ENCODE measurements around the gene RSAD2. TPM values are rescaled to one million over a fixed set of nuclear protein-coding genes. Genes with fewer than 3 reads are reported as not detected.

Gene RSAD2
- total RNA-seq, 1 donor: 0.63 TPM

GRCh38 chr2:6881516-6881915, 3.9 kb downstream of the RSAD2 start:
- DNase-seq (ENCODE audit: low read depth): no peak
- TF ChIP-seq CTCF (IDR thresholded peaks at IDR 0.05; ENCODE audit: insufficient read depth, low read length): no peak
- no peak overlapping the region for H3K4me3 ChIP-seq (ENCODE audit: low read depth, low read length)

- TF ChIP-seq CTCF (IDR thresholded peaks at IDR 0.05; ENCODE audit: insufficient read depth, low read length): no peak
- no peak overlapping the region for H3K4me3 ChIP-seq (ENCODE audit: low read depth, low read length)
- no peak for DNase-seq (ENCODE audit: low read depth)
These were observed 6.0 kb downstream of the RSAD2 start for GRCh38 chr2:6883448-6884122.

- DNase-seq (ENCODE audit: low read depth): no peak
- H3K4me3 ChIP-seq (ENCODE audit: low read depth, low read length): no peak overlapping the region
- no peak for TF ChIP-seq CTCF (IDR thresholded peaks at IDR 0.05; ENCODE audit: insufficient read depth, low read length)
These were observed 8.0 kb downstream of the RSAD2 start for GRCh38 chr2:6885551-6885950.

- no peak for DNase-seq (ENCODE audit: low read depth)
These were observed 8.4 kb downstream of the RSAD2 start for GRCh38 chr2:6885968-6886367.

GRCh38 chr2:6887751-6888192, 10.2 kb downstream of the RSAD2 start:
- H3K4me3 ChIP-seq (ENCODE audit: low read depth, low read length): no peak overlapping the region
- DNase-seq (ENCODE audit: low read depth): no peak
- TF ChIP-seq CTCF (IDR thresholded peaks at IDR 0.05; ENCODE audit: insufficient read depth, low read length): no peak

More at GRCh38 chr2:6885968-6886367, 8.4 kb downstream of the RSAD2 start:
- H3K4me3 ChIP-seq (ENCODE audit: low read depth, low read length): no peak overlapping the region
- no peak for TF ChIP-seq CTCF (IDR thresholded peaks at IDR 0.05; ENCODE audit: insufficient read depth, low read length)

- DNase-seq (ENCODE audit: low read depth): no peak
- no peak overlapping the region for H3K4me3 ChIP-seq (ENCODE audit: low read depth, low read length)
- TF ChIP-seq CTCF (IDR thresholded peaks at IDR 0.05; ENCODE audit: insufficient read depth, low read length): no peak
These were observed 11.1 kb downstream of the RSAD2 start for GRCh38 chr2:6888724-6889123.
